Measurements from ENCODE around the gene RORC. TPM values are rescaled to one million over a fixed set of nuclear protein-coding genes. Genes with fewer than 3 reads are reported as not detected.
"Not testable (repeated sequence)": the region's sequence is repeated elsewhere in the genome, so short reads cannot be mapped to it uniquely, and the experiment has no call there.

RORC gene
- total RNA-seq, 1 experiment from 2014 or later, result 0.19 TPM

- H3K27ac Mint-ChIP-seq (ENCODE audit: unreplicated experiment), result no peak overlapping the region
- CTCF ChIA-PET, result no interaction called here
- no peaks in the 10 kb centered on the region for H3K27me3 Mint-ChIP-seq (ENCODE audit: unreplicated experiment)
- no peak for TF ChIP-seq CTCF (IDR thresholded peaks at IDR 0.05; ENCODE audit: unreplicated experiment)
- H3K36me3 Mint-ChIP-seq (ENCODE audit: insufficient read depth, unreplicated experiment), result no peaks in the 10 kb centered on the region
- H3K4me3 Mint-ChIP-seq (ENCODE audit: low read depth, unreplicated experiment), result no peak overlapping the region
- no TSS peak for BruUV-seq (replicated peaks)
- no peaks in the 10 kb centered on the region for H3K9me3 Mint-ChIP-seq (ENCODE audit: low read depth, unreplicated experiment)
- intact Hi-C loops (cut with micrococcal nuclease; ENCODE audit: unreplicated experiment), result no loop called here
- no peak for DNase-seq
- H3K4me1 Mint-ChIP-seq (ENCODE audit: low read depth, unreplicated experiment), result no peaks in the 10 kb centered on the region
Observed at GRCh38 chr1:151782741-151783140, 48.9 kb downstream of the RORC start.

GRCh38 chr1:151782026-151782425 is 49.6 kb downstream of the RORC start:
- BruUV-seq (replicated peaks); CTCF ChIA-PET; H3K4me3 Mint-ChIP-seq (ENCODE audit: low read depth, unreplicated experiment); H3K27me3 Mint-ChIP-seq (ENCODE audit: unreplicated experiment); H3K27ac Mint-ChIP-seq (ENCODE audit: unreplicated experiment); H3K9me3 Mint-ChIP-seq (ENCODE audit: low read depth, unreplicated experiment); H3K4me1 Mint-ChIP-seq (ENCODE audit: low read depth, unreplicated experiment); DNase-seq; intact Hi-C loops (cut with micrococcal nuclease; ENCODE audit: unreplicated experiment); H3K36me3 Mint-ChIP-seq (ENCODE audit: insufficient read depth, unreplicated experiment): not testable (repeated sequence)

GRCh38 chr1:151780736-151781135 is 50.9 kb downstream of the RORC start:
- CTCF ChIA-PET, result interaction anchor here (0.7 kb wide), 1 partner anchor 70 kb away, joined by 4 read pairs; no protein-coding TSS in a partner anchor
- DNase-seq; intact Hi-C loops (cut with micrococcal nuclease; ENCODE audit: unreplicated experiment): not testable (repeated sequence)

GRCh38 chr1:151779852-151780251 is 51.8 kb downstream of the RORC start:
- Mint-ChIP-seq H3K27me3 (ENCODE audit: unreplicated experiment) (no peaks in the 10 kb centered on the region), H3K4me3 (ENCODE audit: low read depth, unreplicated experiment) (no peak overlapping the region), H3K36me3 (ENCODE audit: insufficient read depth, unreplicated experiment) (no peaks in the 10 kb centered on the region), H3K4me1 (ENCODE audit: low read depth, unreplicated experiment) (no peaks in the 10 kb centered on the region), H3K27ac (ENCODE audit: unreplicated experiment) (no peak overlapping the region), H3K9me3 (ENCODE audit: low read depth, unreplicated experiment) (no peaks in the 10 kb centered on the region)
- intact Hi-C loops (cut with micrococcal nuclease; ENCODE audit: unreplicated experiment), result no loop called here
- DNase-seq, result no peak
- no peak for TF ChIP-seq CTCF (IDR thresholded peaks at IDR 0.05; ENCODE audit: unreplicated experiment)
- BruUV-seq (replicated peaks), result no TSS peak
- CTCF ChIA-PET, result no interaction called here

More at GRCh38 chr1:151780736-151781135, 50.9 kb downstream of the RORC start:
- not testable (repeated sequence) for H3K27ac Mint-ChIP-seq (ENCODE audit: unreplicated experiment); H3K36me3 Mint-ChIP-seq (ENCODE audit: insufficient read depth, unreplicated experiment); H3K4me3 Mint-ChIP-seq (ENCODE audit: low read depth, unreplicated experiment); H3K9me3 Mint-ChIP-seq (ENCODE audit: low read depth, unreplicated experiment); H3K27me3 Mint-ChIP-seq (ENCODE audit: unreplicated experiment); H3K4me1 Mint-ChIP-seq (ENCODE audit: low read depth, unreplicated experiment); BruUV-seq (replicated peaks)

- DNase-seq, result no peak
- Mint-ChIP-seq H3K36me3 (ENCODE audit: insufficient read depth, unreplicated experiment) (peaks cover 4% of the 10 kb centered on the region), H3K27me3 (ENCODE audit: unreplicated experiment) (no peaks in the 10 kb centered on the region), H3K27ac (ENCODE audit: unreplicated experiment) (no peak overlapping the region), H3K4me1 (ENCODE audit: low read depth, unreplicated experiment) (peaks cover 10% of the 10 kb centered on the region), H3K4me3 (ENCODE audit: low read depth, unreplicated experiment) (no peak overlapping the region), H3K9me3 (ENCODE audit: low read depth, unreplicated experiment) (no peaks in the 10 kb centered on the region)
- CTCF ChIA-PET, result no interaction called here
- no TSS peak for BruUV-seq (replicated peaks)
- no peak for TF ChIP-seq CTCF (IDR thresholded peaks at IDR 0.05; ENCODE audit: unreplicated experiment)
- intact Hi-C loops (cut with micrococcal nuclease; ENCODE audit: unreplicated experiment), result no loop called here
Observed at GRCh38 chr1:151777317-151777716, 54.3 kb downstream of the RORC start.
